HG03521 (cell line): ENCODE results near the gene EEF2K.

Experiments
- ATAC-seq: cut with Tn5 transposase; IDR thresholded peaks from one replicate; pipeline ENCODE4 v1.9.1; 2021; ENCODE audit warnings: mild to moderate bottlenecking, moderate library complexity; ENCODE audit not compliant: unreplicated experiment

Gene EEF2K

DNA sequence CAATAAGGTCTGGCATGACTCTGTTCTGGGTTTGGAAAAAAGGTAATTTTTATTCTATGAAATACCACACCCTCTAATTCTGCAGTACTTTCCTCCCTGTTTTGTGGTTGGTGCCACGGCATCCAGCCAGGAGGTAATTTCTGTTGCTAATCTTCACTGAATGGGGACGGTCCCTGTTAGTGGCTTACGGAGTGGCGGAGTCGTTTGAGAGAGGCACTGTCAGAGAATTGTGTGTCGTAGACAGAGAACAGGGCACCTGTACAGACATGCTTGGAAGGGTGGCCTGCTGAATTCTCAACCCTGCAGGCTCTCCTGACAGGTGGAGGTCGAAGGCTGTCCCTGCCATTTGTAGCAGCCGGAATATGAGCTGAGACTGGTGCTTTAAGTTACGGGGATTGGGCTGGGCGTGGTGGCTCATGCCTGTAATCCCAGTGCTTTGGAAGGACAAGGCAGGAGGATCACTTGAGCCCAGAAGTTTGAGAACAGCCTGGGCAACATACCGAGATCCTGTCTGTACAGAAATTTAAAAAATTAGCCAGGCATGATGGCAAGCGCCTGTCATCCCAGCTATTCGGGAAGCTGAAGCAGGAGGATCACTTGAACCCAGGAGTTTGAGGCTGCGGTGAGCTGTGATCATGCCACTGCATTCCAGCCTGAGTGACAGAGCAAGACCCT lies 33.2 kb downstream of the EEF2K start:
- no peak for ATAC-seq

GRCh38 chr16:22240023-22240710 lies 34.1 kb downstream of the EEF2K start:
- no peak for ATAC-seq

- no peak for ATAC-seq
Observed at GRCh38 chr16:22250522-22250921, 44.4 kb downstream of the EEF2K start.

DNA sequence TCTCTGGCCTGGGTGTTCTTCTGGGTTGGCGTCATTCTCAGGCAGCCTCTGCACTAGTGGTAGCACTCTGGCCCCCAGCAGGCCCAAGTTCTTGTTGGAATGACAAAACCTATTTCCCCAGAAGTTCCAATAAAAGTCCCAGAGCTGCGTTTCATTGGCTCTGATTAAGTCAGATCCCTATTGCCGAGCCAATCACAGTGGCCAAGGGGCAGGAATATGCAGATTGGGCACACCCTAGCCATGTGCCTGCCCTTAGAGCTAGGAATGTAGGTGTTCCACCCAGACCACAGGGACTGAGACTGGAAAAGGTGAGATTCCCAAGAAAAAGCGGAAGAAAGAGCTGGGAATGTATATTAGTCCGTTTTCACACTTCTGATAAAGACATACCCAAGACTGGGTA lies 46.2 kb downstream of the EEF2K start:
- ATAC-seq = no peak

DNA sequence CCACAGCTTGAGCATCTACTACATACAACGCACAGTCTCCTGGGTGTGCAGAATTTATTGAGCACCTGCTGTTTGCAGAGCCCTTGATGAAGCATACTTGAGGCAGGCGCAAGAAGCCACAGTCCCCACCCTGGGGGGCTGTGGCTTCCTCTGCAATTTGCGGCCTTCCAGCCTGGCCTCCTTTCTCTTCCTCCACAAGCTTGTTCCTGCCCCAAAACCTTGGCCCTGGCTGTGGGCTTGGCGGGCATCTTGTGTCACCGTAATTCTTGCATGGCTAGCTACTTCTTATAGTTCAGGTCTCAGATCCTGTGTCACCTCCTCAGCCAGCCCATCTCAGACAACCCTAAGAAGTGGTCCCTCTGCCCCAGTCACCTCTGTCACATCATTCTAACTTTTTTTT lies 47.2 kb downstream of the EEF2K start:
- ATAC-seq = no peak

DNA sequence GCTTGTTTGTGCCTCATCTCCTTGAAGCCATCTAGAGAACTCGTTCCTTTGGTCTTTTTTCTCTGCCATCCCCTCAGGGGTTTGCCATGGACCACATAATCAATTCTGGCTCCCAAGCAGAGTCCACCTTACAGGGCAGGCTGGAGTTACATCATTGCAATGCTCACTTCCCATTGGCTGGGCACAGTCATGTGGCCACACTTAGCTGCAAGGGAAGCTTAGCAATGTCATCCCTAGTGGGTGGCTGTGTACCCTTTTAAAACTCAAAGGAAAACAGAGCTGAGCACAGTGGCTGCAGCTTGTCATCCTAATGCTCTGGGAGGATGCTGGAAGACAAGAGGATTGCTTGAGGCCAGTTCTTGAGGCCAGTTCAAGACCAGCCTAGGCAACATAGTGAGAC lies 49.3 kb downstream of the EEF2K start:
- no peak for ATAC-seq

- no peak for ATAC-seq
Observed at GRCh38 chr16:22257440-22257839, 51.4 kb downstream of the EEF2K start.

GRCh38 chr16:22260490-22260889 lies 54.4 kb downstream of the EEF2K start:
- ATAC-seq = no peak

GRCh38 chr16:22262460-22262859 lies 56.4 kb downstream of the EEF2K start:
- no peak for ATAC-seq

DNA sequence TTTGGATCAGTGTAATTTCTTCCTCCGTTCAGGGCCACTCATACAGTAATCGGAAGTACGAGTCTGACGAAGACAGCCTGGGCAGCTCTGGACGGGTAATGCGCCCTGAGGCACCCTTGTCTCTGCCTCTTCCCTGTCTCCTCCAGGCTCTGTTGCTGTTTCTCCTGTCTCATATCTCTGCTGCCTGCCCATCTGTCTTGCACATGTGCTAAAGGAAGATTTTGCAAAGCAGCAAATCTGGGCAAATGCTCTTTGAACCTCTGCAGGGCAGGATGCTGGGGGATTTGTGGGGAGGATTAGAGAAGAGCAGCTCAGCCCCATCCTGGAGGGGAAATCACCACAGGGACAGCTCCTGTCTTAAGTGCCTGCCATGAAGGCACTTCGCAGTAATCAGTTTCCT lies 58.7 kb downstream of the EEF2K start:
- no peak for ATAC-seq

GRCh38 chr16:22265351-22265750 lies 59.3 kb downstream of the EEF2K start:
- no peak for ATAC-seq

DNA sequence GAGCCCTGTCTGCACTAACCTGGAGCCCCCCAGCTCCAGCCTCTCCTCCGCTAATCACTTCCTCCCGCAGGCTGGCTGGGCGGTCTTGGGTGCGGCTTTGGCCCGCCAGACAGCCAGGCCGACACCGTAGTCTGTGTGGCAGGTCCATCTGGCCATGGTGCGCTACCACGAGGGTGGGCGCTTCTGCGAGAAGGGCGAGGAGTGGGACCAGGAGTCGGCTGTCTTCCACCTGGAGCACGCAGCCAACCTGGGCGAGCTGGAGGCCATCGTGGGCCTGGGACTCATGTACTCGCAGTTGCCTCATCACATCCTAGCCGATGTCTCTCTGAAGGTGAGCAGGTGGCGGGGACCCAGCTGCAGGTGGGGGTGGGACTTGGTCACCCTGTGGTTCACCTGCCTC lies 60.5 kb downstream of the EEF2K start:
- no peak for ATAC-seq

GRCh38 chr16:22267764-22268163 lies 61.7 kb downstream of the EEF2K start:
- ATAC-seq = no peak

DNA sequence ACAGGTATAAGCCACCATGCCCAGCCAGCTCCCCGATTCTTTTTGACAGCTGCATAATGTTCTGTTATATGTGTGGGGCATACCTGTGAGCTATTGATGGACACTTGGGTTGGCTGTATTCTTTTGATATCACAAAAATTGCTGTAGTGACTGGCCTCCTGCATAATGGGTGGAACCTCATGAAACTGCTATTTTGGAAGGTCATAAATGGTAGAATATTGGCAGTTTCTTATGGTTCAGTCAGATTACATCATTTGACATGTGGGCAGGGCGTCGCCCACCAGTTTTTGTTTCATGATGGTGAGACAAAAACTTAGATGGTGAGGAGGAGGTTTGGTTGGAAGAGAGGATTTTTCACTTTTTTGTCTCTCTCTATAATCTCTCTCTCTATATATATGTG lies 64.4 kb downstream of the EEF2K start:
- ATAC-seq = no peak

DNA sequence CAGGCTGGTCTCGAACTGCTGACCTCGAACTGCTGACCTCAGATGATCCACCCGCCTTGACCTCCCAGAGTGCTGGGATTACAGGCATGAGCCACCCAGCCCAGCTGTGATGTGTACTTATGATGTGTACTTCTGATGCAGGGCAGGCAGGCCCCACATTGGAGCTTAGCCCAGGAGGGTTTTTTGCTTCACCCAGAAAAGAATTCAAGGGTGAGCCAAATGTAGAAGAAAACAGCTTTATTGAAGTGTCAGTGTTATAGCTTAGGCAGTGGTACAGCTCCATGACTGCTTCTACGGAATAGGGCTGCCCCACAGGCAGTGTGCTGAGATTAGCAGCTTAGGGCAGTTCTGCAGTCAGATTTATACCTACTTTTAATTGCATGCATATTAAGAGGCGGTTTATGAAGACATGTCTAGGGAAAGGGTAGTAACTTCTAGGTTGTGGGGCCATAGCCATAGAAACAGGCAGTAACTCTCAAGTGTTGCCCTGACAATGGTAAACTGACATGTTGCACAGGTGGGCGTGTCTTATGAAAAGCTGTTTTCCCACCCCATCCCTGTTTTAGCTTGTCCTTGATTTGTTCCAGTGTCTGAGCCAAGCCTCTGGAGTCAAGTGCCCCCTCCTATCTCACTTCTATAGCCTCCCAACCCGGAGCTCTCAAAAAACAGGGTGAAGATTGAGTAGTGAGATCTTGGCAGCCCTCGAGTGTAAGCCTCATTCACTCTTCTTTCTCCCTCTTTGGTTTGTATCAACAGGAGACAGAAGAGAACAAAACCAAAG lies 67.0 kb downstream of the EEF2K start:
- ATAC-seq = no peak

GRCh38 chr16:22274916-22275315 lies 68.8 kb downstream of the EEF2K start:
- no peak for ATAC-seq

DNA sequence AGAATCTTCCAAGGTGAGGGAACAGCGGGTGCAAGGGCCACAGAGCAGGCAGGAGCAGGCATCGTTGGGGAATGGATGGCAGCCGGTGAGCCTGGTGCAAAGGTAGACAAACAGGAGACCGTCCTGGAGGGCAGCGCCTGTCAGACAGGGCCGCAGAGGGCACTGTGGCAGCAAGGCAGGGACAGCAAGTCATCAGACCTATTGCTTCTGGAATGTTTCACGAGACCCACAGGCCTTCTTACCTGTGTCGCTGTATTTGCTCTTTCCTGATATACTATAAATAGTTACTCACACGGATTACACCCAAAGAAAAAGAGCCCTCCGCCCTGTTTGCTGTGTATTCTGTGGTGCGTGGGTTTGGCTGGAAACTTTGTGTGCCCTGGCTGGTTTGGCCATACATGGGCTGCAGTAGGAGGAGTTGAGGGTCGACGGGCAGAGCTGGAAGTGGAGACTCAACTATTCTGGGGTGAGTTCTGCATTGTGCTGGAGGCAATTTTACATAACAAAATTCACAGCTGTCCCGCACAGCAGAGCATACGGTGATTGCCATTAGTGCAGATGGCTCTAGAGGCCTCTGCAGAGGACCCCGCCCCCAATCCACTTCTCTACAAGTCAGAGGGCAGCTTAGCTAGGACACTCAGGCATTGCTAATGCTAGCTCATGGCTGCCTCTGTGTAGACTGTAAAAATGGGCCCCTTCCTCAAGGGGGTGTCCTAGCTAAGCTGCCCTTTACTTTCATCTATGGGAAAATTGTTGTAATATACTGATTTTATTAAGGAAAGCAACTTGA lies 72.6 kb downstream of the EEF2K start:
- no peak for ATAC-seq

- no peak for ATAC-seq
Observed at GRCh38 chr16:22282254-22282892, 76.3 kb downstream of the EEF2K start.

DNA sequence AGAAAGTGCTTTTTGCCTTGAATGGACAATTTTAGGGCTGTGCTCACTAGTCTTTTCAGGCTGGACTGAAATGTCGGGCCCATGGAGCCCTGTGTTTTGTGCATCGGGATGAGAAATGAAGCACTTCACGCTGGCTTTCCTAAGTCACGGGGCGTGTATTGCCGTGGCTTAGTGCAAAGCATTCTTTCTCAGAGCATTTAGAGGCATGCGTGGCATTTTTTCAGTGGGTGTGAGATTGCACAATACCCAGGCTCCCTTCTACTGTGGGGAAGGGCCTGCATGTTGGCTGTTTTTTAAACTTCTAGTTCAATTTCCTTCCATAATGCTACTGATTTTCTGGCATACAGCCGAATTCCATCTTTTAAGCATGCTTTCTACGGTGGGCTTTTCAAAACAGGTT lies 78.6 kb downstream of the EEF2K start:
- ATAC-seq = no peak

DNA sequence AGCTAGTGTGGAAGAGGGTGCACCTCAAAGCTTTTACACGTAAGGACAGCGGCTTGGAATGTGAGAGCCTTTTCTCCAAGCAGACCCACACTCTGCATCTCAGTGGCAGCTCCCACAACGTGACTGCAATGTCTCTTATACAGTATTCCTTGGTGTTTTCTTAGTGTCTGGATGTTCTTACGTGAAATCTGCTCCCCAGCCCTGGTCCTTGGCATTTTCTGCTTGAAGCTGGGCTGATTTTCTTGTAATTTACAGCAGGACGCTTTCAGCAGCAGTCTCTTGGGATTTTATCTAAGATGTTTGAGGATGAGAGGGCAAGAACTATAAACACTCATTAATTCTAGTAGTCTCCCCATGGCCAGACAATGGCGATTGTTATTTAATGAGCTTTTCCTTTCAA lies 79.0 kb downstream of the EEF2K start:
- no peak for ATAC-seq

DNA sequence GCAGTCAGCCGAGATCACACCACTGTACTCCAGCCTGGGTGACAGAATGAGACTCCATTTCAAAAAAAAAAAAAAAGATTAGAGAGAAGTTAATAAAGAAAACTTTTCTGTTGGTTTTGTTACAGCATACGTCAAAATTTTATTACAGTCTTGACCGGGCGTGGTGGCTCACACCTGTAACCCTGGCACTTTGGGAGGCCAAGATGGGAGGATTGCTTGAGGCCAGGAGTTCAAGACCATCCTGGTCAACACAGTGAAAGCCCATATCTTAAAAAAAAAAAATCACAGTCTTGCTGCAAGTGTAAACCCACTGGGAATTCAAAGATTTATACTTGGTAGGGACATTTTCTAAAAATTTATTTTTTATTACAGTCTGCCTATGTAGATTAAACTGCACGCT lies 84.9 kb downstream of the EEF2K start:
- no peak for ATAC-seq
